K562 (cell line): Measurements from ENCODE around the gene FTH1. TPM values are rescaled to one million over a fixed set of nuclear protein-coding genes. Genes with fewer than 3 reads are reported as not detected.

Experiments
- ATF1 ChIP-seq, 2 experiments: fragments of 450-650 bp in 1 of 2; IDR thresholded peaks; 2 replicates each; pipeline ENCODE4 v1.6.1; 2016; ENCODE audit warnings: missing compliant biosample characterization in 1 of 2, missing genetic modification characterization in 1 of 2
- C11orf30 ChIP-seq: fragments of 450-650 bp; IDR thresholded peaks from 2 replicates; pipeline ENCODE4 v1.6.1; 2016; ENCODE audit warnings: low read depth, mild to moderate bottlenecking
- COPS2 ChIP-seq: fragments of 450-650 bp; conservative IDR thresholded peaks from 2 replicates; pipeline ENCODE4 v1.6.1; 2016; ENCODE audit warnings: mild to moderate bottlenecking, moderate library complexity
- ETS2 ChIP-seq: IDR thresholded peaks from 2 replicates; pipeline ENCODE4 v1.6.1; 2016; ENCODE audit warnings: borderline replicate concordance, missing genetic modification characterization, mild to moderate bottlenecking, moderate library complexity, missing compliant biosample characterization; ENCODE audit not compliant: poor library complexity, severe bottlenecking
- ETV5 ChIP-seq: sonication (generic); formaldehyde crosslinking; IDR thresholded peaks from 2 replicates; pipeline ENCODE4 v1.4.0; 2020; ENCODE audit warnings: low read depth, mild to moderate bottlenecking, missing genetic modification reagents
- JUND ChIP-seq, 2 experiments: IDR thresholded peaks; 2 replicates in 1 of 2; 3 replicates in 1 of 2; pipeline ENCODE4 v1.6.1; 2011; ENCODE audit warnings: borderline replicate concordance in 2 of 2, low read depth in 2 of 2, low read length in 2 of 2, improper control_type of control experiment in 1 of 2, missing biosample characterization in 1 of 2, missing genetic modification characterization in 1 of 2, missing genetic modification reagents in 1 of 2
- NEUROD1 ChIP-seq: fragments of 150-350 bp; IDR thresholded peaks from 2 replicates; pipeline ENCODE4 v1.6.1; 2014; ENCODE audit warnings: borderline replicate concordance, low read length, low read depth; ENCODE audit not compliant: partially characterized antibody
- NFIC ChIP-seq: fragments of 450-650 bp; IDR thresholded peaks from 2 replicates; pipeline ENCODE4 v1.6.1; 2017; ENCODE audit warnings: mild to moderate bottlenecking, inconsistent platforms
- NR4A1 ChIP-seq, 2 experiments: fragments of 250-450 bp in 1 of 2; fragments of 450-650 bp in 1 of 2; sonication (Bioruptor Pico) in 1 of 2; IDR thresholded peaks; 2 replicates each; pipeline versions ENCODE4 v1.4.0 to v1.6.1; 2016 to 2020; ENCODE audit warnings: mild to moderate bottlenecking in 2 of 2, missing compliant biosample characterization in 1 of 2, missing genetic modification characterization in 1 of 2, moderate library complexity in 1 of 2
- POLR2AphosphoS5 ChIP-seq: IDR thresholded peaks from 2 replicates; pipeline ENCODE4 v1.6.1; 2011; ENCODE audit warnings: mild to moderate bottlenecking, low read depth, low read length, moderate library complexity; ENCODE audit not compliant: control insufficient read depth, insufficient read depth
- SAP30 ChIP-seq: fragments of 200-600 bp; sonication (generic); IDR thresholded peaks from 2 replicates; pipeline ENCODE4 v1.6.1; 2012; ENCODE audit warnings: borderline replicate concordance, low read depth, mild to moderate bottlenecking, moderate library complexity, low read length, control low read depth, inconsistent platforms; ENCODE audit not compliant: insufficient read depth, poor library complexity, severe bottlenecking
- SNRNP70 ChIP-seq: fragments of 200-400 bp; formaldehyde crosslinking; optimal IDR thresholded peaks from 2 replicates; pipeline ENCODE3; 2017; ENCODE audit warnings: low read depth, low read length
- ZNF212 ChIP-seq: fragments of 450-650 bp; formaldehyde crosslinking; IDR thresholded peaks from 2 replicates; pipeline ENCODE4 v1.4.0; 2020; ENCODE audit warnings: mild to moderate bottlenecking
- ZNF232 ChIP-seq: sonication (generic); formaldehyde crosslinking; IDR thresholded peaks from 2 replicates; pipeline ENCODE4 v1.8.0; 2022; ENCODE audit warnings: mild to moderate bottlenecking, missing genetic modification reagents
- polyA plus RNA-seq, 8 experiments: library from polyadenylated mRNA; depleted of rRNA in 4 of 8; stranded (reverse) in 5 of 8; unstranded in 3 of 8; fragments of >200 nt; fragmentation: Nextera tagmentation in 2 of 8; fragmentation: Illumina TruSeq in 1 of 8; extraction: Ambion mirVana in 2 of 8; extraction: Trizol in 1 of 8; gene quantifications; 2 replicates each; pipeline versions ENCODE4 v1.2.1 to v1.2.3, GENCODE V29; 2011 to 2014; ENCODE audit warnings: inconsistent platforms in 1 of 8, missing spikeins in 1 of 8
- total RNA-seq, 7 experiments: library from RNA; depleted of rRNA in 6 of 7; stranded (reverse); fragments of >200 nt in 6 of 7; fragmentation: Illumina TruSeq in 2 of 7; extraction: Trizol in 2 of 7; gene quantifications; 2 replicates each; pipeline versions ENCODE4 v1.2.1 to v1.2.3, GENCODE V29; 2011 to 2021; ENCODE audit warnings: low replicate concordance in 1 of 7
- TF ChIP-seq, protein P1 (sequence below), 2 experiments: IDR thresholded peaks; 2 replicates each; pipeline ENCODE4 v1.6.1; 2012; ENCODE audit warnings: improper control_type of control experiment in 2 of 2, low read depth in 2 of 2, low read length in 2 of 2, borderline replicate concordance in 1 of 2
- TF ChIP-seq, protein P2 (sequence below), 2 experiments: IDR thresholded peaks in 1 of 2; conservative IDR thresholded peaks in 1 of 2; 2 replicates each; pipeline ENCODE4 v1.6.1; 2016; ENCODE audit warnings: low read depth in 2 of 2, mild to moderate bottlenecking in 1 of 2, missing compliant biosample characterization in 1 of 2, missing genetic modification characterization in 1 of 2, moderate library complexity in 1 of 2

The FTH1 gene
- total and polyA plus RNA-seq, 9 of the 15 experiments (the other 6 are each of a cell fraction or from before 2014, with no cell fraction given) = 370 to 3,146 (median 802) TPM

DNA sequence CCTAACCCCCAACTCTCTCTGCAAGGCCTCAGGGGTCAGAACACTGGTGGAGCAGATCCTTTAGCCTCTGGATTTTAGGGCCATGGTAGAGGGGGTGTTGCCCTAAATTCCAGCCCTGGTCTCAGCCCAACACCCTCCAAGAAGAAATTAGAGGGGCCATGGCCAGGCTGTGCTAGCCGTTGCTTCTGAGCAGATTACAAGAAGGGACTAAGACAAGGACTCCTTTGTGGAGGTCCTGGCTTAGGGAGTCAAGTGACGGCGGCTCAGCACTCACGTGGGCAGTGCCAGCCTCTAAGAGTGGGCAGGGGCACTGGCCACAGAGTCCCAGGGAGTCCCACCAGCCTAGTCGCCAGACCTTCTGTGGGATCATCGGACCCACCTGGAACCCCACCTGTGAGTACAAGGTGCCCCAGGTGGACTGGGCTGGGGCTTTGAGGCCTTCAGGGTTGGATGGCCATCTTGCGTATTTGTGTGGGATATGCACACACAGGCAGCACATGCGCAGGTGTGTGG, 17.3 kb downstream of the FTH1 start, which contains the start of gene BEST1 (continued):
- TF ChIP-seq, protein P1, sequence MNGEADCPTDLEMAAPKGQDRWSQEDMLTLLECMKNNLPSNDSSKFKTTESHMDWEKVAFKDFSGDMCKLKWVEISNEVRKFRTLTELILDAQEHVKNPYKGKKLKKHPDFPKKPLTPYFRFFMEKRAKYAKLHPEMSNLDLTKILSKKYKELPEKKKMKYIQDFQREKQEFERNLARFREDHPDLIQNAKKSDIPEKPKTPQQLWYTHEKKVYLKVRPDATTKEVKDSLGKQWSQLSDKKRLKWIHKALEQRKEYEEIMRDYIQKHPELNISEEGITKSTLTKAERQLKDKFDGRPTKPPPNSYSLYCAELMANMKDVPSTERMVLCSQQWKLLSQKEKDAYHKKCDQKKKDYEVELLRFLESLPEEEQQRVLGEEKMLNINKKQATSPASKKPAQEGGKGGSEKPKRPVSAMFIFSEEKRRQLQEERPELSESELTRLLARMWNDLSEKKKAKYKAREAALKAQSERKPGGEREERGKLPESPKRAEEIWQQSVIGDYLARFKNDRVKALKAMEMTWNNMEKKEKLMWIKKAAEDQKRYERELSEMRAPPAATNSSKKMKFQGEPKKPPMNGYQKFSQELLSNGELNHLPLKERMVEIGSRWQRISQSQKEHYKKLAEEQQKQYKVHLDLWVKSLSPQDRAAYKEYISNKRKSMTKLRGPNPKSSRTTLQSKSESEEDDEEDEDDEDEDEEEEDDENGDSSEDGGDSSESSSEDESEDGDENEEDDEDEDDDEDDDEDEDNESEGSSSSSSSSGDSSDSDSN (IDR thresholded peaks at IDR 0.05; ENCODE audit: borderline replicate concordance in 1 of 2, low read depth in 2 of 2, low read length in 2 of 2) = no peak
- TF ChIP-seq NEUROD1 (no peak), SAP30 (no peak), ETS2 (no peak), JUND (IDR thresholded peaks at IDR 0.05; ENCODE audit: borderline replicate concordance, low read depth, low read length) (no peak), JUND (tag; IDR thresholded peaks at IDR 0.05; ENCODE audit: borderline replicate concordance, low read depth, low read length) (no peak), COPS2 (no peak), ATF1 (CRISPR knock-in tag; IDR thresholded peaks at IDR 0.05) (no peak), ATF1 (tag; IDR thresholded peaks at IDR 0.05) (no peak), ETV5 (CRISPR knock-in tag) (no peak), C11orf30 (no peak), POLR2AphosphoS5 (no peak), ZNF212 (no peak), ZNF232 (no peak), NFIC (no peak), SNRNP70 (no peak), NR4A1 (CRISPR knock-in tag; IDR thresholded peaks at IDR 0.05) (no peak), NR4A1 (tag; IDR thresholded peaks at IDR 0.05) (peak; percentile 89; the same call in 1 of the 2 replicates)
- TF ChIP-seq, protein P2, sequence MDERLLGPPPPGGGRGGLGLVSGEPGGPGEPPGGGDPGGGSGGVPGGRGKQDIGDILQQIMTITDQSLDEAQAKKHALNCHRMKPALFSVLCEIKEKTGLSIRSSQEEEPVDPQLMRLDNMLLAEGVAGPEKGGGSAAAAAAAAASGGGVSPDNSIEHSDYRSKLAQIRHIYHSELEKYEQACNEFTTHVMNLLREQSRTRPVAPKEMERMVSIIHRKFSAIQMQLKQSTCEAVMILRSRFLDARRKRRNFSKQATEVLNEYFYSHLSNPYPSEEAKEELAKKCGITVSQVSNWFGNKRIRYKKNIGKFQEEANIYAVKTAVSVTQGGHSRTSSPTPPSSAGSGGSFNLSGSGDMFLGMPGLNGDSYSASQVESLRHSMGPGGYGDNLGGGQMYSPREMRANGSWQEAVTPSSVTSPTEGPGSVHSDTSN (CRISPR knock-in tag; IDR thresholded peaks at IDR 0.05; ENCODE audit: low read depth) = no peak
- TF ChIP-seq, protein P2 (tag; conservative IDR thresholded peaks at IDR 0.05; ENCODE audit: low read depth) = no peak
